GM15510 (cell line): Measurements from ENCODE around the gene ANKRD23.

ENCODE experiments used
- POLR2A ChIP-seq: IDR thresholded peaks from 3 replicates; pipeline ENCODE4 v1.6.1; 2011; ENCODE audit warnings: borderline replicate concordance; ENCODE audit not compliant: insufficient read length; ENCODE audit errors: extremely low read depth

Gene ANKRD23

DNA sequence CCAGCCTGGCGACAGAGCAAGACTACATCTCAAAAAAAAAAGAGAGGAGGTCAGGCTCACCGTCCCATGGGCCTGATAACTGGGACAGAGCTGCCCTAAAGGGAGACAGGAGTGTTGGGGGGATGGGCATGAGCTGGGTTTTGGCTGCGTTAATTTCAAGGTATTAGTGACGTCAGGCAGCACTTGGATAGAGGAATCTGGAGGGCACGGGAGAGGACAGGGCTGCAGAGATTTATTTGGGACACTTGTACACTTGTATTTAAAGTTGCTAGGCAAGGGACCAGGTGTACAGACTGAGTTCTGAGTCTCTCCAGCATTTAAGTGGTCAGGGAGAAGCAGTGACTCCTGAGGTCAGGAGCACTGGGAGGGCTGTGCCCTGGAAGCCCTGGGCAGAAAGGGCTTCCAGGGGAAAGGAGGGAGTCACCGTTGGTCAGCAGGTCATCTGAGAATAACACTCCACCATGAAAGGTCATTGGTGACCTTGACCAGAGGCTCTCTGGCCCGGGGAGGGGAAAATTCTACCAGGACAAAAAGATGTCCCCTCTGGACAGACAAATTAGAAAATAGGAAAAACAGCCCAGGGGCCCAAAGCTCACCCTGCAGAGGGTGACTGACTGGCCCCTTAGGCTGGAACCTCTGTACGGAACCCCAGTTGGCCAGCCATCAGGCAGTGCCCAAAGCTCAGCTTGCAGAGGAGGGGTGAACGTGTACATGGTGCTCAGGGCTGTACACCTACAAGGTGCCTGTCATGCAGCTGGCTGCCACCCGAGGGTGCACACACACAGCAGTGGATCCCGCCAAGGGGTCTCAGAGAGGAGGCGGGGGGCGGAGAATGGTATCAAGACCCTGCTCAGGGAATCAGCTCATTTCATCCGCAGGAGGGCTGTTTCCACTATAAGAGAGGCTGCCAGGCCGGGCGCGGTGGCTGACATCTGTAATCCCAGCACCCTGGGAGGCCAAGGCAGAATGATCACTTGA, 50.8 kb downstream of the ANKRD23 start:
- no peak for TF ChIP-seq POLR2A

- TF ChIP-seq POLR2A: no peak
These were observed 54.6 kb downstream of the ANKRD23 start for GRCh38 chr2:96789245-96789617.

DNA sequence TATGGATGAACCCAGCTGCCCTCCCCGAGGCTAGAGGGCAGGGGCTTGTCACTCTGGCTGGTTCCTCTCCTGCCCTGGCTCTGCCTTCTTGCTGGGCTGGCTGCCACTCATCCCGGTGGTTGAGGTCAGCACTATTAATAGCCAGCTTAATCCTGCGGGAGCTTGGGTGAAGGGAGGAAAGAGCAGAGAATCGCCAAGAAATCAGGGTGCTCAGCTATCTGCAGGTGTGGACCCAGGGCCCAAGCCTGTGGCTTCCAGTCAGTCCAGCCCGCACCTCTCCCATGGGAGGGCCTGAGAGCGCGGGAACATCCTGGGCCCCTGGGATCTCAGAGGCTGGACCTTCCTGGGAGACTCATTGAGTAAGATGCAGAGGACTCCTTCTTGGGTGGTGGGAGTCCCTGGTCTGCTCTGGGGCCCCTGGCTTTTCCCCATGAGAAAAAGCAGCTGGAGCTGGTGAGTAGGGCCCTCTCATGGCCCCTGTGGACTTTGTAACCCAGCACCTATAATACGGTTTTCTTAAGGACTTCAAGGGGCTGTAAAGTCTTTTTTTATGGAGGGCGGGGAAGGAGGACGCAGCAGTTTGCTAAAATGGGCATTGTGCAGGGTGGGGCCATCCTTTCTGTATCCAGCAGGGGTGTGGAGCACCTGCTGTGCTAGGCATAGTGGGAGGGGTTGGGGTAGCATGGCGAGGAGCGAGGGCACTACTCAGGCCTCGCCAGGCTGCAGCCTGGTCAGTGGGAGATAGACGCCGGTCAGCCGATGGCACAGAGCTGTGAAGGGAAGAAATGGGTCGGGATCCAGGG, 55.2 kb downstream of the ANKRD23 start:
- no peak for TF ChIP-seq POLR2A
